Astrocyte (in vitro differentiated cells and primary cell): ENCODE data around the gene PTPN11.

Experiments used
- CTCF ChIP-seq: IDR thresholded peaks from 2 replicates; pipeline ENCODE4 v1.5.1; 2011; ENCODE audit warnings: low read depth, mild to moderate bottlenecking, inconsistent platforms, low read length, moderate library complexity; ENCODE audit not compliant: insufficient read depth
- EZH2 ChIP-seq: IDR thresholded peaks from 2 replicates; pipeline ENCODE4 v1.6.1; 2012; ENCODE audit warnings: mild to moderate bottlenecking, low read length, inconsistent platforms; ENCODE audit not compliant: insufficient read depth

DNA sequence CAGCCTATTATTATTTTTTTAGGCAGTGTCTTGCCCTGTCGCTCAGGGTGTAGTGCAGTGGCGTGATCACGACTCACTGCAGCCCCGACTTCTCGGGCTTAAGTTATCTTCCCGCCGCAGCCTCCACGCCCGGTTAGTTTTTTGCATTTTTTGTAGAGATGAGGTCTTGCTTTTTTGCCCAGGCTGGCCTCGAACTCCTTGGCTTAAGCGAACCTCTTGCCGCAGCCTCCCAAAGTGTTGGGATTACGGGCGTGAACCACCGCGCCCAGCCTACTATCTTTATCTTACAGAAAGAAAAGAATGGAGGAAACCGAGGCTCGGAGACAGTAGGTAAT is 507 bp upstream of the PTPN11 start:
- no peak for TF ChIP-seq CTCF
- no peak for TF ChIP-seq EZH2
